GM12891 (cell line): ENCODE results near the gene GLB1L.

Experiments
- PAX5 ChIP-seq: IDR thresholded peaks from 2 replicates; pipeline ENCODE4 v1.6.1; 2011; ENCODE audit warnings: low read length, moderate library complexity, mild to moderate bottlenecking; ENCODE audit not compliant: insufficient read depth, severe bottlenecking
- POLR2A ChIP-seq: IDR thresholded peaks from 2 replicates; pipeline ENCODE4 v1.6.1; 2011; ENCODE audit warnings: low read depth, low read length, control low read depth
- POLR2AphosphoS5 ChIP-seq: IDR thresholded peaks from 2 replicates; pipeline ENCODE4 v1.6.1; 2011; ENCODE audit warnings: low read depth, low read length, control low read depth
- POU2F2 ChIP-seq: IDR thresholded peaks from 2 replicates; pipeline ENCODE4 v1.6.1; 2011; ENCODE audit warnings: low read depth, mild to moderate bottlenecking, control low read depth, low read length, moderate library complexity
- SPI1 ChIP-seq: IDR thresholded peaks from 2 replicates; pipeline ENCODE4 v1.6.1; 2011; ENCODE audit warnings: low read depth, low read length, control low read depth
- TAF1 ChIP-seq: IDR thresholded peaks from 2 replicates; pipeline ENCODE4 v1.6.1; 2011; ENCODE audit warnings: low read depth, low read length, control low read depth

DNA sequence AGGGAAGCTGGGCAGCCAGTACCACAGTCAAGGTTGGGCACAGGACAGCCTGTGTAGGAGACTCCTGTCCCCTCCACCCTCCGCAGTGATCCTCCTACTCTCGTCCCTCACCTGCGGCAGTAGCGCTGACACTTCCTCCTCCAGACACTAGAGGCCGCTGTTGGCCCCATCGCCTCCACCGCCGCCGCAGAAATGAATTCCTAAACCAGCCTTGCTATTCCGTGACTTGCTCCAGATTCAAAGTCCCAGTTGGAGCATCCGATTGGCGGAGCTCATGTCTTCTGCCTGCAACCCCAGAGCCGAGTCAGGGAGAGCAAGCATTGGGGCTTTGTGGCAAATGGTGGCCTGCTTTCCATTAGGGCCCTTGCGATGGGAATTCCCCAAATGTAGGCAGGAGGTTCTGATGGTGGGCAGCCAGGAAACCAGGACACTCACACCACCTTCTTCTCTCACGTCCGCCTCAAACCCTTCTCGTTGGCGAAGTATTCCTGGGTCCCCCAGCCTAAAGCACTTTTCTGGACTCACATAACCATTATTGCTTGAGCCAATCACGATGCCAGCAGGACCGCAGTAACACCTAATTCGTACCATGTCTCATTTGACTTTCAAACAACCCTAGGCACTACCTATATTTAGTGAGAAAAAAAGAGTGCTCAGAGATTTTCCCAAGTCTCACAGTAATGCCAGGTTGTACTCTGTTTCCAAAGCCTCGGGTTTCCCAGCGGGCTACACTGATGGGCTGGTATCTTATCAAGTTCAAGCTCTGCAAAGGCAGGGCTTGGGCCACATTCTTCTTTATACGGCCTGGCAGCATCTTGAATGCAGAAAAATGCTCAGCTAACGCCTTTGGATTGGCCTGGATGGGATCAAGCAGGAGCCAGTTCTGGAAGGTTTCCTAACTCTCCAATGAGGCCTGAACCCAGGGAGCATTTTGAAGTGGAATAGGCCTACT, 32.7 kb upstream of the GLB1L start:
- no peak for TF ChIP-seq POLR2A
- TF ChIP-seq POLR2AphosphoS5: no peak
- no peak for TF ChIP-seq TAF1
- no peak for TF ChIP-seq POU2F2
- peak; percentile 40; the same call in 1 of the 2 replicates for TF ChIP-seq SPI1
- no peak for TF ChIP-seq PAX5
